ENCODE data around the gene KAT6B. TPM values are rescaled to one million over a fixed set of nuclear protein-coding genes. Genes with fewer than 3 reads are reported as not detected.

KAT6B gene
- total and polyA plus RNA-seq, 2 of the 8 experiments (the other 6 are each of a cell fraction or from before 2014, with no cell fraction given): 7.3 to 30.8 TPM

DNA sequence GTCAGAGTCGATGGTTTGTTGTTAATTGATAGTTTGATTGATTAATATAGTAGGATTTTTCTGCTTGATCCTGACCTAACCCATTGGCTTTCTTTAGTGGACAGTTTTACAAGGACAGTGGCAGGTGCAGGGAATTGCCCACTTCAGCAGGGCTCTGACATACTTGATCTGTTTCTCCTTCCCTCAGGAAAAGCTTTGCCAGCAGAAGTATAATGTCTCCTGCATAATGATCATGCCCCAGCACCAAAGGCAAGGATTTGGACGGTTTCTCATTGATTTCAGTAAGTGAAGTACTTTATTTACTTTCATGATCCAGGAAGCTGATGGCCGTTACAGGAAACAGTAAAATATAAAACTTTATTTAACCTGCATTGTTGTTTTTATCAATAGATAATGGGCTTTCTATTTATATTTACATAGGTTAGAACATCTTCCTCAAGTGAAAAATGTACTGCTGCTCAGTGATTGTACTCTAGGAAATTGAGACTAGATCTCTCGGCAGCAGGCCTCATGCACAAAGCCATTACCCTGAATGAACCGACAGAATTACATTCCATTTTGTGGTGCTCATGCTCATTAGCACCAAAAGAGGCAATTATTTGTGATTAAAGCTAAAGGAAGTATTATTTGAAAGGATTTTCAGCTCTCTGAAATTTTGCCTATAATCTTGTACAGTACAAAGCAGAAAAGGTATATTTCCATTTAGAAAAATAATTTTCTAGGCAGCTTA, 162.6 kb downstream of the KAT6B start (continued):
- TF ChIP-seq, protein P1, sequence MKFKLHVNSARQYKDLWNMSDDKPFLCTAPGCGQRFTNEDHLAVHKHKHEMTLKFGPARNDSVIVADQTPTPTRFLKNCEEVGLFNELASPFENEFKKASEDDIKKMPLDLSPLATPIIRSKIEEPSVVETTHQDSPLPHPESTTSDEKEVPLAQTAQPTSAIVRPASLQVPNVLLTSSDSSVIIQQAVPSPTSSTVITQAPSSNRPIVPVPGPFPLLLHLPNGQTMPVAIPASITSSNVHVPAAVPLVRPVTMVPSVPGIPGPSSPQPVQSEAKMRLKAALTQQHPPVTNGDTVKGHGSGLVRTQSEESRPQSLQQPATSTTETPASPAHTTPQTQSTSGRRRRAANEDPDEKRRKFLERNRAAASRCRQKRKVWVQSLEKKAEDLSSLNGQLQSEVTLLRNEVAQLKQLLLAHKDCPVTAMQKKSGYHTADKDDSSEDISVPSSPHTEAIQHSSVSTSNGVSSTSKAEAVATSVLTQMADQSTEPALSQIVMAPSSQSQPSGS (IDR thresholded peaks at IDR 0.05; ENCODE audit: low read length): no peak
- TF ChIP-seq RNF2 (IDR thresholded peaks at IDR 0.05; ENCODE audit: borderline replicate concordance, low read depth, low read length, missing control alignments, poor library complexity, severe bottlenecking): no peak
- no peak for TF ChIP-seq EP300 (IDR thresholded peaks at IDR 0.05; ENCODE audit: borderline replicate concordance in 1 of 2, low read depth in 2 of 2, low read length in 2 of 2)
- no peak for TF ChIP-seq RFX5 (IDR thresholded peaks at IDR 0.05; ENCODE audit: borderline replicate concordance, low read depth, low read length)

Measured in H1 (cell line).